H9 (cell line): Measurements from ENCODE around the gene MRTFB. TPM values are rescaled to one million over a fixed set of nuclear protein-coding genes. Genes with fewer than 3 reads are reported as not detected.

ENCODE experiments used
- DNase-seq: peaks from one replicate; pipeline ENCODE4 v3.0.0-alpha.2; 2017
- H2AFZ ChIP-seq: one replicate; pipeline ENCODE4 v1.6.1; 2013; ENCODE audit warnings: mild to moderate bottlenecking, low read length, control low read depth, moderate library complexity
- H2AK5ac ChIP-seq: 2 replicates; pipeline ENCODE4 v1.6.1; 2013; ENCODE audit warnings: low read length, control low read depth, mixed read lengths; ENCODE audit not compliant: insufficient read length
- H2BK120ac ChIP-seq: one replicate; pipeline ENCODE4 v1.6.1; 2013; ENCODE audit warnings: low read depth, mild to moderate bottlenecking, low read length, control low read depth, inconsistent platforms; ENCODE audit not compliant: poor library complexity, severe bottlenecking
- H2BK12ac ChIP-seq: 2 replicates; pipeline ENCODE4 v1.6.1; 2013; ENCODE audit warnings: low read length, control low read depth, mixed read lengths, low read depth; ENCODE audit not compliant: insufficient read length
- H2BK15ac ChIP-seq: 2 replicates; pipeline ENCODE4 v1.6.1; 2013; ENCODE audit warnings: low read depth, low read length, control low read depth
- H2BK20ac ChIP-seq: one replicate; pipeline ENCODE4 v1.6.1; 2013; ENCODE audit warnings: low read depth, mild to moderate bottlenecking, low read length, control low read depth, inconsistent platforms; ENCODE audit not compliant: poor library complexity, severe bottlenecking
- H2BK5ac ChIP-seq: 2 replicates; pipeline ENCODE4 v1.6.1; 2013; ENCODE audit warnings: low read length, control low read depth, mixed read lengths; ENCODE audit not compliant: insufficient read length
- H3K14ac ChIP-seq: 2 replicates; pipeline ENCODE4 v1.6.1; 2013; ENCODE audit warnings: low read length, control low read depth; ENCODE audit not compliant: insufficient read depth
- H3K18ac ChIP-seq: 2 replicates; pipeline ENCODE4 v1.6.1; 2013; ENCODE audit warnings: low read depth, mild to moderate bottlenecking, mixed read lengths, low read length, control low read depth; ENCODE audit not compliant: insufficient read length
- H3K23ac ChIP-seq: 2 replicates; pipeline ENCODE4 v1.6.1; 2013; ENCODE audit warnings: low read length, control low read depth, mixed read lengths, low read depth; ENCODE audit not compliant: insufficient read length
- H3K23me2 ChIP-seq: 2 replicates; pipeline ENCODE4 v1.6.1; 2013; ENCODE audit warnings: low read depth, mild to moderate bottlenecking, mixed read lengths, low read length, control low read depth; ENCODE audit not compliant: insufficient read length, poor library complexity, severe bottlenecking
- H3K27ac ChIP-seq: 2 replicates; pipeline ENCODE4 v1.5.1; 2013; ENCODE audit warnings: low read length, control low read depth, mixed read lengths, low read depth; ENCODE audit not compliant: insufficient read length
- H3K27me3 ChIP-seq: 2 replicates; pipeline ENCODE4 v1.6.1; 2013; ENCODE audit warnings: low read length, control low read depth, inconsistent platforms; ENCODE audit not compliant: insufficient read depth
- H3K4ac ChIP-seq: 2 replicates; pipeline ENCODE4 v1.6.1; 2013; ENCODE audit warnings: low read depth, mild to moderate bottlenecking, control low read depth, inconsistent platforms, low read length, moderate library complexity
- H3K4me1 ChIP-seq: 2 replicates; pipeline ENCODE4 v1.6.1; 2013; ENCODE audit warnings: low read length, control low read depth, inconsistent platforms; ENCODE audit not compliant: insufficient read depth
- H3K4me2 ChIP-seq: 2 replicates; pipeline ENCODE4 v1.6.1; 2013; ENCODE audit warnings: low read length, control low read depth, mixed read lengths; ENCODE audit not compliant: insufficient read length, insufficient read depth
- H3K56ac ChIP-seq: 2 replicates; pipeline ENCODE4 v1.6.1; 2013; ENCODE audit warnings: low read depth, mild to moderate bottlenecking, mixed read lengths, low read length, control low read depth; ENCODE audit not compliant: insufficient read length
- H3K79me1 ChIP-seq: 2 replicates; pipeline ENCODE4 v1.6.1; 2013; ENCODE audit warnings: low read depth, mild to moderate bottlenecking, moderate library complexity, low read length, control low read depth, inconsistent platforms; ENCODE audit not compliant: insufficient read depth, poor library complexity, severe bottlenecking
- H3K79me2 ChIP-seq: 2 replicates; pipeline ENCODE4 v1.6.1; 2013; ENCODE audit warnings: low read length, control low read depth, inconsistent platforms; ENCODE audit not compliant: insufficient read depth
- H3K9ac ChIP-seq: 2 replicates; pipeline ENCODE4 v1.6.1; 2013; ENCODE audit warnings: low read length, control low read depth, mixed read lengths; ENCODE audit not compliant: insufficient read length; ENCODE audit errors: extremely low read depth
- H3K9me3 ChIP-seq: one replicate; pipeline ENCODE4 v1.6.1; 2013; ENCODE audit warnings: low read depth, low read length, inconsistent platforms; ENCODE audit not compliant: control insufficient read depth
- H3T11ph ChIP-seq: one replicate; pipeline ENCODE4 v1.6.1; 2013; ENCODE audit warnings: mild to moderate bottlenecking, low read length, control low read depth, inconsistent platforms
- H4K20me1 ChIP-seq: one replicate; pipeline ENCODE4 v1.6.1; 2013; ENCODE audit not compliant: control insufficient read depth, insufficient read length, insufficient read depth
- H4K5ac ChIP-seq: 2 replicates; pipeline ENCODE4 v1.6.1; 2013; ENCODE audit warnings: low read depth, mild to moderate bottlenecking, mixed read lengths, low read length, control low read depth; ENCODE audit not compliant: insufficient read length
- H4K8ac ChIP-seq: replicated peaks from 2 replicates; pipeline ENCODE4 v1.6.1; 2013; ENCODE audit warnings: low read length, control low read depth, mixed read lengths, low read depth; ENCODE audit not compliant: insufficient read length
- H4K91ac ChIP-seq: 2 replicates; pipeline ENCODE4 v1.6.1; 2013; ENCODE audit warnings: low read depth, mild to moderate bottlenecking, moderate library complexity, mixed read lengths, low read length, control low read depth; ENCODE audit not compliant: insufficient read length
- H3K27ac Mint-ChIP-seq, 3 experiments: 2 replicates in 2 of 3; 3 replicates in 1 of 3; pipeline ENCODE4 v1.8.0; 2020 to 2021; ENCODE audit warnings: mixed read lengths in 3 of 3, mild to moderate bottlenecking in 1 of 3, moderate library complexity in 1 of 3
- H3K27me3 Mint-ChIP-seq: 2 replicates; pipeline ENCODE4 v1.8.0; 2021; ENCODE audit warnings: low read depth, mild to moderate bottlenecking, moderate library complexity, mixed read lengths
- H3K36me3 Mint-ChIP-seq, 3 experiments: 2 replicates in 2 of 3; 3 replicates in 1 of 3; pipeline ENCODE4 v1.8.0; 2020 to 2021; ENCODE audit warnings: low read depth in 3 of 3, mixed read lengths in 3 of 3; ENCODE audit not compliant: insufficient read depth in 1 of 3
- H3K4me1 Mint-ChIP-seq, 2 experiments: 2 replicates each; pipeline ENCODE4 v1.8.0; 2020; ENCODE audit warnings: mixed read lengths in 2 of 2
- H3K4me3 Mint-ChIP-seq, 2 experiments: 2 replicates in 1 of 2; 3 replicates in 1 of 2; pipeline ENCODE4 v1.8.0; 2020 to 2021; ENCODE audit warnings: mild to moderate bottlenecking in 2 of 2, mixed read lengths in 2 of 2, moderate library complexity in 1 of 2
- H3K9me3 Mint-ChIP-seq, 2 experiments: 2 replicates in 1 of 2; 3 replicates in 1 of 2; pipeline ENCODE4 v1.8.0; 2020; ENCODE audit warnings: mild to moderate bottlenecking in 2 of 2, mixed read lengths in 2 of 2, moderate library complexity in 1 of 2
- CTCF ChIP-seq: fragments of 200-600 bp; sonication (generic); conservative IDR thresholded peaks from 3 replicates; pipeline ENCODE4 v1.8.0; 2021; ENCODE audit warnings: antibody characterized with exemption, mild to moderate bottlenecking
- WGBS: extraction: QIAGEN DNeasy Blood & Tissue Kit; methylation state at CpG from one replicate; pipeline ENCODE4 v1.1.7; 2013; ENCODE audit warnings: missing lambda C conversion rate, low lambda C conversion rate, mixed read lengths; ENCODE audit not compliant: insufficient read length; ENCODE audit errors: extremely low coverage; 5-methylcytosine and 5-hydroxymethylcytosine counted together
- total RNA-seq: library from RNA; stranded (reverse); gene quantifications from 2 replicates; pipeline ENCODE4 v1.2.1, GENCODE V29; 2021

The MRTFB gene
- total RNA-seq, 1 experiment from 2014 or later, result 29.9 TPM

DNA sequence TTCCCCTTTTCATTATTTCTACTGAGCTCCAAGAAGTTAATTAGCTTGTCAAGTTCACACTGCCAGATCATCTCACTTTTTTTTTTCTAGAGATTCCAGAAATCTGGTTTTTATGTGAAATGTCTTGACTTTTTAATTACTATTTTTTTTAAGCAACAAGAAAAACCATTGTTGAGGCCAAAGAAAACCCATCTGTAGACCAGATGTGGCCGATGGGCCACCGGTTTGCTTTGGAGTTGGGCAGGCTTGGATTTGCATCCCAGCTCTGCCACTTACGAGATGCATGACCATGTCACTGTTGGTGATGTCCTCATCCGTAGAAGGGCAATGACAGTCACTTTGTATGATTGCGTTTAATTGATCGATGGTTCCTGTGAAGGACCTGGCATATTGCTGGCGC is 34.2 kb upstream of the MRTFB start:
- no peak overlapping the region for H3T11ph ChIP-seq
- no peaks in the 10 kb centered on the region for H3K9me3 ChIP-seq
- no peaks in the 10 kb centered on the region for H3K79me2 ChIP-seq
- H3K27me3 Mint-ChIP-seq, result no peaks in the 10 kb centered on the region
- H2BK15ac ChIP-seq, result no peak overlapping the region
- no peak overlapping the region for H4K5ac ChIP-seq
- H3K18ac ChIP-seq, result no peak overlapping the region
- no peaks in the 10 kb centered on the region; a peak in 1 of 5 replicates for H3K9me3 Mint-ChIP-seq
- DNase-seq, result no peak
- H3K27ac Mint-ChIP-seq, result no peak overlapping the region
- H2BK12ac ChIP-seq, result no peak overlapping the region
- no peaks in the 10 kb centered on the region for H3K27me3 ChIP-seq
- no peak overlapping the region for H3K23ac ChIP-seq
- H3K4me1 ChIP-seq, result no peaks in the 10 kb centered on the region
- H3K56ac ChIP-seq, result no peak overlapping the region
- no peak overlapping the region for H2BK120ac ChIP-seq
- no peak overlapping the region for H2AK5ac ChIP-seq
- H3K9ac ChIP-seq, result no peak overlapping the region
- no peaks in the 10 kb centered on the region for H3K4me1 Mint-ChIP-seq
- H3K14ac ChIP-seq, result no peak overlapping the region
- H3K4me3 Mint-ChIP-seq, result no peak overlapping the region
- no peaks in the 10 kb centered on the region for H3K79me1 ChIP-seq
- H3K4me2 ChIP-seq, result no peak overlapping the region
- H3K27ac ChIP-seq, result no peak overlapping the region
- H3K36me3 Mint-ChIP-seq, result no peaks in the 10 kb centered on the region
- no peak overlapping the region for H2BK5ac ChIP-seq
- H4K8ac ChIP-seq, result no peak overlapping the region
- no peaks in the 10 kb centered on the region for H3K23me2 ChIP-seq
- no peaks in the 10 kb centered on the region for H4K20me1 ChIP-seq
- no peak overlapping the region for H3K4ac ChIP-seq
- TF ChIP-seq CTCF, result no peak
- no CpG with 5 or more reads among the region's 7 CpGs for WGBS
- no peak overlapping the region for H2AFZ ChIP-seq
- no peak overlapping the region for H2BK20ac ChIP-seq
- no peak overlapping the region for H4K91ac ChIP-seq
